GM21737 (cell line): Measurements from ENCODE around the gene PATE1.

ENCODE experiments used
- ATAC-seq: cut with Tn5 transposase; IDR thresholded peaks from one replicate; pipeline ENCODE4 v1.9.1; 2021; ENCODE audit warnings: mild to moderate bottlenecking, moderate library complexity; ENCODE audit not compliant: unreplicated experiment

The PATE1 gene

GRCh38 chr11:125787827-125788226 lies 41.7 kb downstream of the PATE1 start, which contains the start of gene PATE3:
Gene PATE3 (plus strand): TSS chr11:125788127. CDS start chr11:125788152, 25 bp downstream.
- no peak for ATAC-seq

GRCh38 chr11:125790825-125791224 lies 44.7 kb downstream of the PATE1 start:
- ATAC-seq, result no peak

- ATAC-seq, result no peak
Measured at GRCh38 chr11:125797641-125798040, 51.6 kb downstream of the PATE1 start.
